VCaP (cell line): ENCODE measurements around the gene FHAD1.

Source experiments
- H3K27ac ChIP-seq: fragments of 450-650 bp; 2 replicates; pipeline ENCODE4 v1.5.1; 2017
- CTCF ChIP-seq: fragments of 450-650 bp; conservative IDR thresholded peaks from 2 replicates; pipeline ENCODE4 v1.5.1; 2017; ENCODE audit warnings: mild to moderate bottlenecking, moderate library complexity

Gene FHAD1

GRCh38 chr1:15321601-15322000 is 74.6 kb downstream of the FHAD1 start:
- H3K27ac ChIP-seq, result no peak overlapping the region

GRCh38 chr1:15322648-15323350 is 75.8 kb downstream of the FHAD1 start:
- peak overlapping the region; percentile 54 for H3K27ac ChIP-seq
- no peak for TF ChIP-seq CTCF

More at GRCh38 chr1:15321601-15322000, 74.6 kb downstream of the FHAD1 start:
- no peak for TF ChIP-seq CTCF

GRCh38 chr1:15323351-15323988 is 76.4 kb downstream of the FHAD1 start:
- H3K27ac ChIP-seq, result peak overlapping the region; percentile 54
- peak; percentile 97 for TF ChIP-seq CTCF

- TF ChIP-seq CTCF, result no peak
- no peak overlapping the region for H3K27ac ChIP-seq
Measured at GRCh38 chr1:15323989-15324868, 77.2 kb downstream of the FHAD1 start.

GRCh38 chr1:15324869-15325335 is 77.9 kb downstream of the FHAD1 start:
- no peak overlapping the region for H3K27ac ChIP-seq
- no peak for TF ChIP-seq CTCF

GRCh38 chr1:15325375-15326085 is 78.5 kb downstream of the FHAD1 start:
- no peak overlapping the region for H3K27ac ChIP-seq
- no peak for TF ChIP-seq CTCF
